HCT116 (cell line): ENCODE data around the gene PAK6. TPM values are rescaled to one million over a fixed set of nuclear protein-coding genes. Genes with fewer than 3 reads are reported as not detected.

Source experiments
- ATAC-seq: fragments of 200-7000 bp; cut with Tn5 transposase; 2 replicates; pipeline ENCODE4 v1.9.1; 2020; ENCODE audit warnings: mild to moderate bottlenecking, moderate library complexity
- BruUV-seq: library from RNA; stranded (reverse); fragments of 400-500 nt; replicated peaks from 2 replicates; lab custom pipeline; 2021; lab: Mats Ljungman, UMichigan
- CTCF ChIA-PET: fragments of 300-600 bp; sonication (Branson Sonifier 250); formaldehyde crosslinking; loops from one replicate; lab custom pipeline; 2021; ENCODE audit warnings: antibody characterized with exemption; lab: Charles Lee
- POLR2A ChIA-PET: fragments of 300-600, 350-600 bp; sonication (Branson Sonifier 250); formaldehyde crosslinking; loops from one replicate; lab custom pipeline; 2021; ENCODE audit warnings: antibody characterized with exemption; lab: Charles Lee
- RAD21 ChIA-PET, 2 experiments: fragments of 300-600 bp; sonication (Branson Sonifier 250); formaldehyde crosslinking; loops; one replicate each; lab custom pipeline; 2023; ENCODE audit warnings: low total read pairs in 2 of 2; ENCODE audit not compliant: uncharacterized antibody in 2 of 2, unreplicated experiment in 2 of 2, low non-redundant PET in 1 of 2; lab: Charles Lee
- DNase-seq: peaks from one replicate; pipeline ENCODE4 v3.0.0-alpha.2; 2010; ENCODE audit warnings: low read depth, low spot score
- H2AFZ ChIP-seq: fragments of 200-600 bp; shearing (Covaris generic), sonication (generic); 2 replicates; pipeline ENCODE4 v1.6.1; 2017; ENCODE audit warnings: low read depth, mixed run types, mixed read lengths, antibody characterized with exemption, low read length; ENCODE audit not compliant: poor library complexity, severe bottlenecking
- H3K27ac ChIP-seq: 2 replicates; pipeline ENCODE4 v1.5.1; 2012; ENCODE audit warnings: low read depth, low read length
- H3K27me3 ChIP-seq: fragments of 200-600 bp; sonication (generic); 2 replicates; pipeline ENCODE4 v1.6.1; 2016; ENCODE audit warnings: mixed run types, low read length, mixed read lengths; ENCODE audit not compliant: insufficient read depth
- H3K36me3 ChIP-seq, 2 experiments: fragments of 200-500 bp in 1 of 2; fragments of 200-600 bp in 1 of 2; sonication (Bioruptor generic) in 1 of 2; sonication (generic) in 1 of 2; 2 replicates each; pipeline versions ENCODE4 v1.5.1 to v1.6.1; 2014 to 2016; ENCODE audit warnings: low read length in 2 of 2, inconsistent platforms in 1 of 2, mixed read lengths in 1 of 2, mixed run types in 1 of 2; ENCODE audit not compliant: insufficient read depth in 2 of 2, control insufficient read depth in 1 of 2
- H3K4me1 ChIP-seq, 2 experiments: fragments of 200-600 bp in 1 of 2; sonication (generic) in 1 of 2; 2 replicates each; pipeline versions ENCODE4 v1.5.1 to v1.6.1; 2012 to 2017; ENCODE audit warnings: low read length in 2 of 2, inconsistent platforms in 1 of 2, mild to moderate bottlenecking in 1 of 2, mixed read lengths in 1 of 2, mixed run types in 1 of 2, moderate library complexity in 1 of 2; ENCODE audit not compliant: insufficient read depth in 2 of 2, control insufficient read depth in 1 of 2
- H3K4me2 ChIP-seq: fragments of 200-600 bp; sonication (generic); 2 replicates; pipeline ENCODE4 v1.6.1; 2017; ENCODE audit warnings: mixed run types, low read length, mixed read lengths
- H3K4me3 ChIP-seq, 2 experiments: fragments of 200-600 bp in 1 of 2; sonication (generic) in 1 of 2; replicated peaks in 1 of 2; 2 replicates each; pipeline ENCODE4 v1.5.1; 2011 to 2016; ENCODE audit warnings: low read length in 2 of 2, control low read depth in 1 of 2, low read depth in 1 of 2, mild to moderate bottlenecking in 1 of 2, mixed read lengths in 1 of 2, mixed run types in 1 of 2
- H3K79me2 ChIP-seq: fragments of 200-600 bp; sonication (generic); 2 replicates; pipeline ENCODE4 v1.6.1; 2017; ENCODE audit warnings: mild to moderate bottlenecking, mixed run types, low read length, moderate library complexity, mixed read lengths; ENCODE audit not compliant: insufficient read depth
- H3K9ac ChIP-seq: fragments of 200-600 bp; sonication (generic); 2 replicates; pipeline ENCODE4 v1.6.1; 2016; ENCODE audit warnings: low read length, mixed read lengths
- H3K9me2 ChIP-seq: fragments of 200-600 bp; sonication (generic), shearing (Covaris generic); 2 replicates; pipeline ENCODE4 v1.6.1; 2017; ENCODE audit warnings: mixed run types, mild to moderate bottlenecking, moderate library complexity; ENCODE audit not compliant: insufficient read depth
- H3K9me3 ChIP-seq, 2 experiments: fragments of 200-500 bp in 1 of 2; fragments of 200-600 bp in 1 of 2; sonication (Bioruptor generic) in 1 of 2; sonication (generic) in 1 of 2; 2 replicates each; pipeline ENCODE4 v1.6.1; 2014 to 2017; ENCODE audit warnings: low read length in 2 of 2, mixed read lengths in 2 of 2, inconsistent platforms in 1 of 2, low read depth in 1 of 2, mild to moderate bottlenecking in 1 of 2, mixed run types in 1 of 2, moderate library complexity in 1 of 2; ENCODE audit not compliant: control insufficient read depth in 1 of 2, insufficient read depth in 1 of 2
- H4K20me1 ChIP-seq: fragments of 200-600 bp; sonication (generic), shearing (Covaris generic); 2 replicates; pipeline ENCODE4 v1.6.1; 2017; ENCODE audit warnings: mixed run types, mild to moderate bottlenecking, moderate library complexity; ENCODE audit not compliant: insufficient read depth
- CBX3 ChIP-seq: IDR thresholded peaks from 2 replicates; pipeline ENCODE4 v1.6.1; 2012; ENCODE audit warnings: low read depth
- CEBPB ChIP-seq: IDR thresholded peaks from 2 replicates; pipeline ENCODE4 v1.6.1; 2012; ENCODE audit warnings: low read depth
- CTCF ChIP-seq, 3 experiments: fragments of 200-600 bp in 1 of 3; sonication (generic) in 1 of 3; IDR thresholded peaks in 2 of 3; conservative IDR thresholded peaks in 1 of 3; 2 replicates each; pipeline ENCODE4 v1.5.1; 2012 to 2017; ENCODE audit warnings: low read depth in 2 of 3, low read length in 2 of 3, antibody characterized with exemption in 1 of 3, borderline replicate concordance in 1 of 3, control low read depth in 1 of 3, mild to moderate bottlenecking in 1 of 3, mixed read lengths in 1 of 3, mixed run types in 1 of 3, moderate library complexity in 1 of 3; ENCODE audit not compliant: insufficient read depth in 1 of 3
- EGR1 ChIP-seq: IDR thresholded peaks from 2 replicates; pipeline ENCODE4 v1.6.1; 2012; ENCODE audit warnings: low read depth
- ELF1 ChIP-seq: IDR thresholded peaks from 2 replicates; pipeline ENCODE4 v1.6.1; 2012; ENCODE audit warnings: low read depth, borderline replicate concordance
- EZH2 ChIP-seq: fragments of 200-600 bp; sonication (generic); IDR thresholded peaks from 2 replicates; pipeline ENCODE4 v1.6.1; 2017; ENCODE audit warnings: antibody characterized with exemption, mixed run types
- EZH2phosphoT487 ChIP-seq: fragments of 200-600 bp; IDR thresholded peaks from 2 replicates; pipeline ENCODE4 v1.6.1; 2018; ENCODE audit warnings: antibody characterized with exemption, borderline replicate concordance
- FOSL1 ChIP-seq: IDR thresholded peaks from 2 replicates; pipeline ENCODE4 v1.6.1; 2012; ENCODE audit warnings: low read depth
- JUND ChIP-seq: IDR thresholded peaks from 2 replicates; pipeline ENCODE4 v1.6.1; 2012
- RAD21 ChIP-seq: IDR thresholded peaks from 2 replicates; pipeline ENCODE4 v1.6.1; 2012; ENCODE audit warnings: low read depth, mild to moderate bottlenecking
- SIN3A ChIP-seq: IDR thresholded peaks from 2 replicates; pipeline ENCODE4 v1.6.1; 2012; ENCODE audit warnings: low read depth
- SP1 ChIP-seq: IDR thresholded peaks from 2 replicates; pipeline ENCODE4 v1.6.1; 2012; ENCODE audit warnings: low read depth
- TCF7L2 ChIP-seq: IDR thresholded peaks from 2 replicates; pipeline ENCODE4 v1.7.0; 2011; ENCODE audit warnings: borderline replicate concordance, inconsistent platforms; ENCODE audit not compliant: insufficient read depth, insufficient read length; ENCODE audit errors: extremely low read depth
- YY1 ChIP-seq: IDR thresholded peaks from 2 replicates; pipeline ENCODE4 v1.6.1; 2011; ENCODE audit warnings: low read length, low read depth, moderate library complexity, mild to moderate bottlenecking; ENCODE audit not compliant: insufficient replicate concordance; ENCODE audit errors: extremely low read depth
- ZBTB33 ChIP-seq: IDR thresholded peaks from 2 replicates; pipeline ENCODE4 v1.6.1; 2011; ENCODE audit warnings: mild to moderate bottlenecking, low read length, moderate library complexity; ENCODE audit not compliant: insufficient replicate concordance; ENCODE audit errors: extremely low read depth
- ZFX ChIP-seq: fragments of 450-650 bp; IDR thresholded peaks from 2 replicates; pipeline ENCODE4 v1.6.1; 2017
- ZNF274 ChIP-seq: fragments of 200-500 bp; sonication (Bioruptor generic); IDR thresholded peaks from 2 replicates; pipeline ENCODE4 v1.6.1; 2014; ENCODE audit warnings: mild to moderate bottlenecking, low read depth, low read length, inconsistent platforms
- intact Hi-C: fragments of 100-400 bp; cut with micrococcal nuclease; formaldehyde crosslinking; loops from 2 replicates; pipeline ENCODE4 v1.10.0; 2022
- total RNA-seq: library from RNA; stranded (reverse); gene quantifications from one replicate; pipeline ENCODE4 v1.2.1, GENCODE V29; 2021; ENCODE audit not compliant: unreplicated experiment

Gene PAK6
- total RNA-seq, 1 experiment from 2014 or later = 19.9 TPM

- POLR2A ChIA-PET = no interaction called here
- intact Hi-C loops = no loop called here
- TF ChIP-seq SIN3A = no peak
- TF ChIP-seq, all 23 proteins: peak for 0
- Histone ChIP-seq H3K4me1 (peaks cover 10 to 36% of the 10 kb centered on the region in 2 experiments), H3K9me2 (no peaks in the 10 kb centered on the region), H3K9me3 (no peaks in the 10 kb centered on the region), H3K27me3 (no peaks in the 10 kb centered on the region), H4K20me1 (no peaks in the 10 kb centered on the region), H3K27ac (0 out of 2 replicates have a peak overlapping the region, but pooled peaks have one; percentile 20), H3K9ac (no peak overlapping the region), H3K79me2 (no peaks in the 10 kb centered on the region), H3K4me3 (no peak overlapping the region), H3K36me3 (peaks cover 0 to under 1% of the 10 kb centered on the region in 2 experiments; a peak in 1 of 4 replicates), H2AFZ (no peak overlapping the region), H3K4me2 (peak overlapping the region; percentile 2; the same call in 1 of the 2 replicates)
- no TSS peak for BruUV-seq
- DNase-seq (no peak), ATAC-seq (no peak)
- CTCF ChIA-PET = no interaction called here
- RAD21 ChIA-PET = no interaction called here
Measured at GRCh38 chr15:40234783-40235182, 4.1 kb upstream of the PAK6 start.

- no peak overlapping the region for H2AFZ ChIP-seq
- CTCF ChIA-PET = no interaction called here
- H3K9me2 ChIP-seq = no peaks in the 10 kb centered on the region
- no peak overlapping the region for H3K9ac ChIP-seq
- RAD21 ChIA-PET = no interaction called here
- no peaks in the 10 kb centered on the region for H3K9me3 ChIP-seq
- TF ChIP-seq FOSL1 (no peak), ZFX (no peak), SIN3A (no peak), JUND (no peak), SP1 (no peak), RAD21 (no peak), CTCF (IDR thresholded peaks at IDR 0.05 in 2 of 3, conservative IDR thresholded peaks at IDR 0.05 in 1 of 3; ENCODE audit: borderline replicate concordance in 1 of 3, insufficient read depth in 1 of 3, low read depth in 2 of 3, low read length in 2 of 3) (no peak), ZNF274 (no peak), EZH2 (no peak), CBX3 (no peak), ZBTB33 (no peak), YY1 (no peak), EZH2phosphoT487 (no peak), ELF1 (no peak), EGR1 (no peak), CEBPB (no peak), TCF7L2 (no peak)
- TF ChIP-seq, all 23 proteins: peak for 0
- Histone ChIP-seq H3K36me3 (no peaks in the 10 kb centered on the region), H3K27ac (no peak overlapping the region), H3K4me1 (peaks cover 10 to 41% of the 10 kb centered on the region in 2 experiments), H3K4me3 (no peak overlapping the region), H4K20me1 (no peaks in the 10 kb centered on the region), H3K79me2 (no peaks in the 10 kb centered on the region), H3K27me3 (no peaks in the 10 kb centered on the region), H3K4me2 (no peak overlapping the region)
- ATAC-seq (no peak), DNase-seq (no peak)
- POLR2A ChIA-PET = no interaction called here
- BruUV-seq = no TSS peak
- intact Hi-C loops = no loop called here
Measured at GRCh38 chr15:40235201-40235885, 3.5 kb upstream of the PAK6 start.
